DMS153 (cell line): Measurements from ENCODE around the gene ADAMTS16.

Experiments used
- DNase-seq: peaks from one replicate; lab custom pipeline; 2025; lab: John Stamatoyannopoulos, UW

The ADAMTS16 gene

DNA sequence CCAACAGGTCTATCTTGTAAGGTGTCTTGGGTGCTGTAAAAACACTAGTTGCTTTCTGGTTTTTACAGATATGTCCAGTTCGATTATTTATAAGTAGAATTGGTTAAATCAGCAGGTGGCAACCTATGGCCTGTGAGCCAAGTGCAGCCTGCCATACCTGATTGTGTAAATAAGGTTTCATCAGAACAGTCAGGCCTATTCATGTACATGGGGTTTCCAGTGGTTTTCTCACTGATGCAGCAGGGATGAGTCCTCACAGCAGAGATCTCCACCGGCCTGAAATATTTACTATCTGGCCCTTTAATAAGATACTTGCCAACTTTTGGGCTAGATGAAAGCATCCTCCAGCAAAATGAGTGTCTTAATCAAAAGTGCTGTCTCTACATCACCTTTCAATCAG lies 149.4 kb downstream of the ADAMTS16 start:
- DNase-seq, result no peak

DNA sequence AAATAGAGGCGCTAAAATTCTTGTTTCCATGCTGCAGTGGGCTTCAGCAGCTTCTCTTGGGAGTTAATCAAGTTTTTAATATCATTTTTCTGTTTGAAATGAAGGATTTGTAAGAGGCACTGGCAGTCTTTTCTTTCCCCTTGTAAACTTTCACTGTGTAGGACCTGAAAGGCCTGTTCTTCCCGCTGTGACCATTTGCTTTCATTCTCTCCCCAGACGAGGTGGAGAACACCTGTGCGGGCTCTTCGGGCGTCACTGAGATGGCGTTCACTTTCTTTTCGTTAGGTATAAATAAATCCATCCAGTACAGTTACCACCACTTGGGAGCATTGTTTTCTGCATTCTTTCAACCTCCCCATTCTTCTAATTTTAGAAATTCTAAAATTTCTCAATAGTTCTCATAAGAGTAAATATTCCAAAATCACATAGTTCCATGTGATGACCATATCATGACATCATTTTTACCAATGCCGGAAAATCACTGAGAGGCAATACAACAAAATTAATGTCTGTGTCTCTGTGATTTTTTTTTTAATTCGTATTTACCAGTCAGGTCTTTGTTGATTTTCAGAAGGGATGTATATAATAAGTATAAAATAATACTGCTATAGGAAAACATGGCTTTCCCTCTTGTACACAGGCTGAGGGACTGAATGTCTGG lies 150.7 kb downstream of the ADAMTS16 start:
- no peak for DNase-seq

- no peak for DNase-seq
Observed at GRCh38 chr5:5291357-5291756, 151.2 kb downstream of the ADAMTS16 start.

GRCh38 chr5:5293029-5293428 lies 152.9 kb downstream of the ADAMTS16 start:
- DNase-seq, result no peak

- DNase-seq, result no peak
Observed at GRCh38 chr5:5294429-5294828, 154.3 kb downstream of the ADAMTS16 start.

- no peak for DNase-seq
Observed at GRCh38 chr5:5295351-5295750, 155.2 kb downstream of the ADAMTS16 start.

DNA sequence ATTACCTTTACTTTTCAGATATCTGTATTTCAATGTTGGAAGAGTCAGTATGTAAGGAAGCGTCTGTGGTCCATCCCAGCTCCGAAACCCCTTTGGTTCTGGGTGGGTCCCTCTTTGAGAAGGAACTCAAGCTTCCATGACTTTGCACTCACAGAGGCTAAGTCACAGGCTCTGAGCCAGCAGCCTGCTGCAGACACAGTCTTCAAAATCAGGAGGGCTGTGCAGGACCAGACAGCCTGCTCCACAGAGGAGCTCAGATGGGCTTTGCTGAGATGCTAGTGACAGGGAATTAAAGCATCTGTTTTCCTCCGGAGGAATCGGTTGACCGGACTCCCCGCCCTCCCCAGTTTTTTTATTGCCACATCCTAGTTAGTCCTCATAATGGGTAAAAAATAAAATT lies 155.9 kb downstream of the ADAMTS16 start:
- DNase-seq, result no peak

DNA sequence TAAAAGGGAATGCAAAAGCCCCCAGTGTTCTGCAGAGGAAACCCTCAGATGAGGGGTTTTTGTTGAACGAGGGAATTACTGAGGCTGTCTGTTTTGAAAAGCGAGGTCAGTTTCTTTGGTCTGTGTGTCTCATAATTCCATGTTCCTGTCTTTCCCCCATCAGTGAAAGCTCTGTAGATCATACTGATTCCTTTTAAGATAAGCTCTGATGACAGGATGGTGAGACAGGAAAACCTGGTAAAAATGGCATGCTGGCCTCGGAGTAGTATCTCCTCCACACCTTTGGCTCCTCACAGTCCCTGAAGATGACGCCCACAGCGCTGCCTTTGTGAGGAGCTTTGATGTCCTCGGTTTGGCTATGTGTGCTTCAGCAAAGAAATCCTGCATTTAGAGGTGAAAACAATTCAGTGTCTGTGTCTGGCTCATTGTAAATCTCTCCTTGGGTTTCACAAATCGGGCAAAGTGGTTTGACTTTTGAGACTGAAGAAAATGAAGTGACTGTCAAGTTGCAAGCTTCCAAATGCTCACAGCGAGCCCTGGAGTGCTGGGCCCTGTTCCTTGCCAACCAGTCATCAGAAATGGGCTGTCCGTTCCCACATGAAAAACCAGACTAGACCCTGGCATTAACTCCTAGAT lies 157.4 kb downstream of the ADAMTS16 start:
- DNase-seq, result no peak

DNA sequence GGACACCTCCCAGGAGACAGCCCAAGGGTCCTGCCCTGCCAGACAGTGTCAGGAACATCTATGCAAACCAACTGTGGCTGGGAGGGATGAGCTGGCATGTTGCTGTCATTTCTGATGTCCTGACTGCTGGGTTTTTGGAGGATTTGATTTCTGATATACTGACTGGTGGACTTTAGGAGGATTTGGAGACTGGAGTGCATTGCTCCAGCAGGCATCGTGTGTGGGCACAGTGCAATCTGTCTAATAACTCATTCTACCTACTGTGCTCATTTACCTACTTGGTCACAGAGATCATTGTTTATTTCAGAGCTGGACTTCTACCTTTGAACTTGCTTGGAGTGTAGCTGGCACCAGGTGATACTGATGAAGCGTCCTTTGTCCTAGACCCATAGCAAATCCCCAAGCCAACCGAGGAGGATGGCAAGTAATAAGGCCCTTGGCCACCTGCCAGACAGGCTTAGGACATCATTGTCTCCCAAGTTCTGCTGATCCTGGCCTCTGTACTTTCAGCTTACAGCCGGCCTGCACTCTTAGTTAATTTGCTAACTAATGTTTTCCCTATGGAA lies 158.0 kb downstream of the ADAMTS16 start:
- no peak for DNase-seq

DNA sequence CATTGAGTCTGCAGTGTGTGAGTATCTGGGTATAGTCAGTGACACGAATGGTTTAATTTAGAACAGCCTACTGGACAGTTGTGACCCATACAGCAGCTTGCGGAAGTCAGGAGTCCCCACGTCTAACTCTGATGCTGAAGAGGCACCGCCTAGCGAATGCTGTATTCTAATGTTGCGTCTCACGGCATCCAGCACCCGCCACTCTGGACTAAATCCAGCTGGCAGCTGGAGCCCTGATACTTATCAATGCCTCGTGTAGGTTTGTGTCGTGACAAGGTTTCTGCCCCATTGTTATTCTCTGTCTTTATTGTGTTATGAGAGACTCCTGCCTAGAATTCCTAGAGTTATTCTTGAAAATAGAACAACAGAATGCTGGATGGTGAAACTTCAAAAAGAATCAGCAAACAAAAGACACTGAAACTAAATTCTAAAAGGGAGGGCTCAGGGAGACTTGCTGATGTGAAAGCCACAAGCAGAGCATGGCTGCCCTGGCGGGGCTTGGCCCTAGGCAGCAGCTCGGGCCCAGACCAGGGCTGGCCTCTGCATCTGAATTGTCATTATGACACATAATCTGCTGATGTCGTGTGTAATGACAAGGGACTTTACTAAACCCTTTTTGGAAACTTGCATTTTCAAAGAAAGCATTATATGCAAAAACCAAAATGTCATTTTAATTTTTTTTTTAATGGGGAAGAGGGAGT lies 158.9 kb downstream of the ADAMTS16 start:
- peak; percentile 22 for DNase-seq

DNA sequence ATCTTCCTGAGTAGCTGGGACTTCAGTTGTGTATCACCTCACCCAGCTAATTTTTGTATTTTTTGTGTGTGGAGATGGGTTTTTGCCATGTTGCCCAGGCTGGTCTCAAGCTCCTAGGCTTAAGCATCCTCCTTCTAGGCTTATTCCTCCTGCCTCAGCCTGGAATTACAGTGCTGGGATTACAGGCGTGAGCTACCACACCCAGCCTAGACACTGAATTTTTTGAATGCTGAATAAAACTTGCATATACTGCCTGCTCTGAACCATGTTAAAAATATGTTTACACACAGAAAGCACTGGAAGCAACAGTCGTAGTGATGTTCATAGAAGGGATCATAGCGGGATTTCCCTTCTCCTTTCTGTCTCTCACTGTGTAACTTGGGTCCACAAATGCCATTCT lies 161.0 kb downstream of the ADAMTS16 start:
- DNase-seq, result no peak

- DNase-seq, result no peak
Observed at GRCh38 chr5:5302201-5302600, 162.1 kb downstream of the ADAMTS16 start.

GRCh38 chr5:5303242-5303641 lies 163.1 kb downstream of the ADAMTS16 start:
- no peak for DNase-seq

DNA sequence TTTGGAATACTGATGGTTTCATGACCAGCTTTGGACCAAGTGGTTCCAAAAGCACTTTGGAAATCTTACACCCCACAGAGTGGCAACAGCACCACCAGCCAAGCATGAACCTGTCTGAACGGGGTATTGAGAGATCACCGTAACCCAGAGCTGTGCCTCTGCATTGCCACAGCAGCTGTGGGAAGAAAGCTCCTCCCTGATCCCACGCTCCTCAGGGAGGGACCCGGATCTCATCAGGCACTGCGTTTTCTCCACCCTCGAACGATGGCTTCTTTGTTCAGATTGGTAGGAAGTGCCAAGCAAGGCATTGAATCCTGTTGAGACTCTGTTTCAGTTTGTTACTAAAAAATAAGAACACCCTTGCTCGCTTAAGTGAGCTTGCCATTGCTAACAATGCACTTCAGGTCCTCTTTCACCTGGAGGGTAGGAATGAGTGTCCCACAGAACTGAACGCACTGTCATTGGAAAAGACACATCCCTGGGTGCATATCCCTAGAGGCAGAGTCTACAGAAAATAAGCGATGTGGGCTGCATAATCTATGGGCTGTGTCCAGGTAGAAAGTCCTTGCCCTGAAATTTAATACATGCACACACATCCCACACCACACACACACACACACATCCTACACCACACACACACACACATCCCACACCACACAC lies 164.4 kb downstream of the ADAMTS16 start:
- no peak for DNase-seq

GRCh38 chr5:5306696-5307095 lies 166.6 kb downstream of the ADAMTS16 start:
- no peak for DNase-seq

DNA sequence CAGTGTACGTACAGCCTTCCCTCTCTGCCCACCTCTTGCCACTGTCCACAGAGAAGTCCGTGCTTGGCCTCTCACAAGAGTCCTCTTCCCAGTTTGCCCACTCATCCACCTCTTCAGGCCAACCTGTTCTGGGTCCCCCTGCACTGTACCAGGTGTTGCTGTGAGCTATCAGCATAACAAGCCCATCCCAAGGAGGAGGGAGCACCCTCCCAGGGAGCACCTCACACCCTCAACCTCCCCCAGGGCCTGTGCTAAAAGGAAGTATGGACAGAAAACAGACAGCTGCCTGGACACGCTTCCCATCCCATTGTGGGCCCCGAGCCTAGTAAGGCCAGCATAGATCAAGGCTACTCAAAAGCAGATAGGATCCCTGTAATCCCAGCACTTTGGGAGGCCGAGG lies 168.2 kb downstream of the ADAMTS16 start:
- no peak for DNase-seq

DNA sequence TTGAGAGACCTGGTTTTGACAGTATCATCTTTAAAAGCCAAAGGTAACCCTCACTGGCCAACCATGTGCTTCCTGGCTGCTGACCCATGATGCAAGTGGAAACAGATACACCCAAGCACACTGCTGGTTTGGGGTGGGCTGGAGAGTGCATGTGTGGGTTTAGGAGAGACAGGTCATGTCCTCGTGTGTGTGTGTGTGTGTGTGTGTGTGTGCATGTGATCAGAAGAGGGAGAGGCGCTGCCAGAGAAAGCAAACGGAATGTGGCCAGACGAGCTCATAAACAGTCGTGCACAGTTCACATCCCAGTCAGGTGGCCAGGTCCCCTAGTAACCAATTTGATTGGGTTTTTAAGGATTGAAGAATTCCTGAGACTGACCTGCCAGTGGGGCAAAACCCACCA lies 169.5 kb downstream of the ADAMTS16 start:
- DNase-seq, result no peak

DNA sequence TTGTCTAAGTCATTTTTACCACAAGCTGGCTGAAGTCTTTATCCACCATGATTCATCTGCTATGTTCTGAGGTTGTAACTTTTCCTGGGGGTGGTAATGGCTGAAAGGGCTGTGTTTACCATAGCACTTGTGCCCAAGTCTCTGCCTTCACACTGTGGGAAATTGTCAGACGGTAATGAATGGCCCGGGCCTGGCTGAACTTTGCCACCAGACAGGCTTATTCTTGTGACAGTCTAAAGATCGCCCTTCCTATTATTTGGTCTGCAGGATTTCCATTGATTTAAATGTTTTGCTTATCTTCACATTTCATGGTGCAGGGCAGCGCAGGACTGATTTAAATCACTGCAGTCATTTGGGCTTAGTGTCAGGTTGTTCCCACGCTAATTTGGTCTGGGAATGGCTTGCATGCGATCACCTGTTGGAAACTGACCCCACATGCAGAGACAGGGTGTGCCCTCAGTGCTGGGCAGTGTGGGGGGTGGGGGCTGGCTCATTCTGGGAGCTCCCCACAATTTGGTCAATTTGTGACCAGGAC lies 173.0 kb downstream of the ADAMTS16 start:
- DNase-seq, result no peak

DNA sequence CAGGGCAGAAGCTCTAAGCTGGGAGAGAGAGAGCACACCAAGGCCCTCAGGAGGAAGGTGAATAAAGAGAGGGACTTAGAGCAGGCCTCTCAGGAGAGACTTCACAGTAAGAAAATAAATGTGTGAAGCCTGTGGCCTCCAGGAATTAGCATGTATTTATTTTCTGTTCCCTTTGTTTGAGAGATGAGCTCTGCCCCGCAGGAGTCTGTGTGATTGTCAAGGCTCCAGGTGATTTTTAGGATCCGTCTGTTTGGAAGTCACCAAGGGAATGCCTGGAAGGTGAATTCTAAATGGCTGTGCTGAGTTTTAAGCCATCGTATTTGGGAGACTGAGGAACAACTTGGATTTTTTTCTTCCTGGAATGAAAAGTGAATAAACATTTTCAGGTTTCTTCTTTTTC lies 174.0 kb downstream of the ADAMTS16 start:
- no peak for DNase-seq

DNA sequence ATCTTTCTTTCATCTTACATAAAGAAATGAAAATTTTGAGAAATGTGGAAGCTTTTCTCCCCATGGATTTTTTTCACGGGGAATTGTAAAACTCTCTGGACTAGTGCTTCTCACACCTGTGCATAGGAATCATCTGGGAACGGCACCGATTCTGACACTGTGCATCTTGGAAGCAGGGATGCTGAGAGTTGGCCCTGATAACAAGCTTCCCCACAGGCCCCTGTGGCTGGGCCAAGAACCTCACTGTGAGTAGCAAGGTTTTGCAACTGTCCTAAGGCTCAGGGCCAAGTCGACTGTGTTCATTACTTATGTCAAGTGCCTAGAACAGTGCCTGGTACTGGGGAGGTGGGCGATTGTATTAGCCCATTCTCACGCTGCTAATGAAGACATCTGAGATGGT lies 174.5 kb downstream of the ADAMTS16 start:
- no peak for DNase-seq

DNA sequence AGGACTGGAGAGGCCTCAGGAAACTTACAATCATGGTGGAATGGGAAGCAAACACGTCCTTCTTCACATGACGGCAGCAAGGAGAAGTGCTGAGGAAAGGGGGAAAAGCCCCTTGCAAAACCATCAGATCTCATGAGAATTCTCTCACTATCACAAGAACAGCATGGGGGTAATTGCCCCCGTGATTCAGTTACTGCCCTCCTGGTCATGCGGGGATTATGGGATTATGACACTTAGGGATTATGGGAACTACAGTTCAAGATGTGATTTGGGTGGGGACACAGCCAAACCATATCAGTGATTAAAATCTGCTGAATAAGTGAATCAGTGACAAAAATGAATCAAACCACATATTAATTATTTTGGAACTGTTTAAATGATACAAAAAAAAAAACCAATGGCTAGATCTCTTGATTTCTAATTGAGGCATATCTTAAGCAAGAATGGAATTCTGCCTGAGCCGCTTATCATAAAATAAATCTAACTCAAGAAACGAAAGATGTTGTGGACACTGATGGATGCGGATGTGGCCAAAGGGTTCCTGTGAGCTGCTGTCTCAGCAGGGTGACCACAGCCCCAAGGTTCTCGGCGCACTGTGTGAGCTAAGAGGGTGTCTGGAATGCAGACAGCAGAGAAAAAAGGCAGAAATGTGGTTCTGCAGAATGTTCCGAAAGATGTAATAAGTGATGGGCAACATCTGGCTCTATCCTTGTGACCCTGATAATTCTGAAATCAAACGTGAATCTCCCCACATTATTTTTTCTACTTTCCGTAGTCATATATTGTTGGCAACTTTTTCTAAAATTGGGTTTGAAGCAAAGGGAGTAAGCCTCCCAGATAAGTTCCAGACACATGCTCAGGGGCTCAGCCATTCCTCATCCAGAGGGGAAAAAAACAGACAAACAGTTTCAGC lies 175.2 kb downstream of the ADAMTS16 start:
- no peak for DNase-seq
